GM12874 (cell line): ENCODE results near the gene VANGL2.

Experiments
- TF ChIP-seq, protein P1 (sequence below): IDR thresholded peaks from 2 replicates; pipeline ENCODE4 v1.5.1; 2011; ENCODE audit warnings: low read depth, mild to moderate bottlenecking, control low read depth, low read length, moderate library complexity; ENCODE audit not compliant: insufficient read depth

Gene VANGL2

DNA sequence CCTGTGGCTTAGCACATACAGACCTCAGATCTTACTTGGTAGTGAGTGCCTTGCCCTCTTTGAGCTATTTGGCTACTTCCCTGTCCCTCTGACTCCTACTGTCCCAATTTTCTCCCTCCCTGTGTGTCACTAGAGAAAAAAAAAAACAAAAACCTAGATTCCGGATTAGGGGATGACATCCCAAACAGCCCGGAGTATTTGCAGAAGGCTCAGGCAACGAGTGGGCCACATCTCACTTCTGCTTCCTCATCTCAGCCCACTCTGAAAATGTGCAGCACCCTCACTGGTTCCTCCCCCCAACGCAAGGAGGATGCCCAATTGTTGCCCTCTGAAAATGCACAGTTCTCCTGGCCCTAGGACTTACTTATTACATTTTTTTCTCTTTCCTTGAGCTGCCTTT is 28.6 kb upstream of the VANGL2 start:
- TF ChIP-seq, protein P1, sequence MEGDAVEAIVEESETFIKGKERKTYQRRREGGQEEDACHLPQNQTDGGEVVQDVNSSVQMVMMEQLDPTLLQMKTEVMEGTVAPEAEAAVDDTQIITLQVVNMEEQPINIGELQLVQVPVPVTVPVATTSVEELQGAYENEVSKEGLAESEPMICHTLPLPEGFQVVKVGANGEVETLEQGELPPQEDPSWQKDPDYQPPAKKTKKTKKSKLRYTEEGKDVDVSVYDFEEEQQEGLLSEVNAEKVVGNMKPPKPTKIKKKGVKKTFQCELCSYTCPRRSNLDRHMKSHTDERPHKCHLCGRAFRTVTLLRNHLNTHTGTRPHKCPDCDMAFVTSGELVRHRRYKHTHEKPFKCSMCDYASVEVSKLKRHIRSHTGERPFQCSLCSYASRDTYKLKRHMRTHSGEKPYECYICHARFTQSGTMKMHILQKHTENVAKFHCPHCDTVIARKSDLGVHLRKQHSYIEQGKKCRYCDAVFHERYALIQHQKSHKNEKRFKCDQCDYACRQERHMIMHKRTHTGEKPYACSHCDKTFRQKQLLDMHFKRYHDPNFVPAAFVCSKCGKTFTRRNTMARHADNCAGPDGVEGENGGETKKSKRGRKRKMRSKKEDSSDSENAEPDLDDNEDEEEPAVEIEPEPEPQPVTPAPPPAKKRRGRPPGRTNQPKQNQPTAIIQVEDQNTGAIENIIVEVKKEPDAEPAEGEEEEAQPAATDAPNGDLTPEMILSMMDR = no peak

DNA sequence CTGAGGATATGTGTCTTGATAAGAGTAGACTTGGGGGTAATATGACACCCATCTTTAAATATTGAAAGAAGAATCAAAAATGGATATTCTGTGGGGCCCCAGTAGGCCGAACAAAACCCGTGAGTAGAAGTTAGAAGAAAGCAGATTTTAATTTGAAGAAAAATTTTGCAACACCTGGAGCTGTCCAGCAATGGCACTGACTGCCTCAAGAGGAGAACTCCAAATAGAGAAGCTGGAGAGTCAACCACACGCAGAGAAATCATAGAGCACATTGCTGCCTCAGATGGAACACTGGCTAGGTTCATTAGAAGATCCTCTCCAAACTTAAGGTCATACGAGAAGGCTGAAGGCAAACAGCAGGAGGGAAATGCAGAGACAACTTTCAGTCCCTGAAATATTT is 26.7 kb upstream of the VANGL2 start:
- TF ChIP-seq, protein P1 = no peak

DNA sequence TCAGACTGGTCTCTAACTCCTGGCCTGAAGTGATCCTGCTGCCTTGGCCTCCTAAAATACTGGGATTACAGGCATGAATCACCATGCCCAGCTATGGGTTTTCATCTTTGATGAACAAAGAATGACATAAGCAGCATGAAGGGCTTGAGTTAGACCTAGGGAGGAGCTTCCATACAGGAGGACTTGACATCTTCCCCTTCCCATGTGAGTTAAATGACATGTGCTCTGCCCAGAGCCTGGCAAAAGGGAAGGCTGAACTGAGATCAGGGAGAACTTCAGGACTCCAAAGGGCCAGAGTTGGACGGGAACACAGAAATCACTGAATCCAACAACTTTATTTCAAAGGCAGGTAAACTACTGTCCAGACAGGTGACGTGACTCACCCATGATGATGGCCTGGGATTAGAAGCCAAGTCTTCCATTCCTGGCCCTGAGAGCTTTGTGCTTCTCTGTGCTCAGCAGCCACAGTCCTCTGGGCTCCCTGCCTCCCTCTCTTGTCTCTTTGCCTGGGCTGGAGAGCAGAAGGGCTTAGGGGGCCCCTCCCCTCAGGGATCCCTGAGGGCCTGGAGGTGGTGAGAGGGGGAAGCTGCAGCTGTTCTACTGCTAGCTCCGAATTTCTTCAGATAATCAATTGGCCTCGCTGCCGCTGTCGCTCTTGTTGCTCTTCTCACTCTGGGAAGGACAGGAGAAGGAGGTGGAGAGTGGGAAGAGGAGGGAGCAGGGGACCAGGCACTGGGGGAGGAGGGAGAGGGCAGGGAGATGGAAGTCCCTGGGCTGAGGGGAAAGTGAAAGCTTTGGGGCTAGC is 25.9 kb upstream of the VANGL2 start:
- TF ChIP-seq, protein P1 = no peak

GRCh38 chr1:160375788-160376524 is 24.4 kb upstream of the VANGL2 start:
- TF ChIP-seq, protein P1 = no peak

DNA sequence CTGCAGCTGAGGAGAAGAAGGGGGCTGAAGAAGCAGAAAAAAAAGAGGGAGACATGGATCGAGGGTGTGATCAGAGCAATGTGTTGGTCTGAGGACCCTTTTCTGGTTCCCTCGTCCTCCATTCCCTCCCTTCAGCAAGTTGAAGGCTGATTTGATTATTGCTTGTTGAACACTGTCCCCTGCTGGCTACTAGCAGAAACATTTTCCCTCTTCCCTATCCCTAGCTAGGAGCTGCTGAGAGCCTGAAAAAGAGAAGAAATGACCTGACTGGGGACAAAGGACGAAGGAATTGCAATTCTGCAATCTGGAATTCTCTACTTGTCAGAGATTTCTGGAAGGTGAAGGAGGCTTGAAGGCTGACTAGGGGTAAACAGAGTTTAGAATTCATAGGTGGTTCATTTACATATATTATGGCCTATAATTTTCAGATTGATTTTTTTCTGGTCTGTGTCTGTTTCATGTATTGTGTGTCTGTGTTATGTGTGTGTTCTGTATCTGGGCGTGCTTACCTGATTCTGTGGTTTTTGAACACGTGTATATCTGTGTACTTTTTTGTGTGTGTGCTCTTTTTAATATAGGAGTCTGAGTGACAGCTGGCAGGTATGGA is 23.7 kb upstream of the VANGL2 start:
- TF ChIP-seq, protein P1 = peak; percentile 90

DNA sequence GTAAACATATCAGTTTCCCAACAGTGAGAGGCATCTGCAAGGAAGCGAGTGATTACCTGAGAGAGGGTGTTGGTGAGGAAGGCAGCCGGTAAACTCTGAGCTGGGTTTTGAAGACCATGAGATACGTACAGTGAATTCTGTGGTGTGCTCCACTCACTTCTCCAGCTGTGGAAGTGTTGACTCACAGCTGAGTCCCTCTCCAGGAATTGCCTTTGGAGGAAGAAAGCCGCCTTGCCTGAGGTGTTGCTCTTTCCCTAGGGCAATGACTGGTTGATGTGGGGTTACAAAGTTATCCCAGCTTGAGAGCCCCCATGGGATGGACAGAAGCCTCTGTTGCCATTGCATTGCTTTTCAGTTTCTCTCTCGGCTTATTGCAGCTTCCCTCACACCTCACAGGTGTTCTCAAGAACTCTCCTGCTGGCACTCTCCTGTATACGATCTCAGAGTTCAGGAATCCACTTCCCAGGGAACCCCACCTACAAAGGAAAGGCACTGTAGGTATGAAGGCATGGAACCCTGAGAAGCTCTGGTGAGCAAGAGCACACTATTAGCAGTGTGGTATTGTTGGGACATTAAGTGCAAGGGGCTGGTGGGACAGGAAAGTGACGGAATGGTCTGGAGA is 22.7 kb upstream of the VANGL2 start:
- TF ChIP-seq, protein P1 = no peak

GRCh38 chr1:160394673-160395072 is 5.7 kb upstream of the VANGL2 start:
- TF ChIP-seq, protein P1 = no peak
